Superior temporal gyrus (tissue), 1 donor: ENCODE results near the gene NUP42.

Source experiments
- DNase-seq: peaks from one replicate; pipeline ENCODE4 v3.0.0-alpha.2; 2016; ENCODE audit errors: extremely low spot score

The NUP42 gene

DNA sequence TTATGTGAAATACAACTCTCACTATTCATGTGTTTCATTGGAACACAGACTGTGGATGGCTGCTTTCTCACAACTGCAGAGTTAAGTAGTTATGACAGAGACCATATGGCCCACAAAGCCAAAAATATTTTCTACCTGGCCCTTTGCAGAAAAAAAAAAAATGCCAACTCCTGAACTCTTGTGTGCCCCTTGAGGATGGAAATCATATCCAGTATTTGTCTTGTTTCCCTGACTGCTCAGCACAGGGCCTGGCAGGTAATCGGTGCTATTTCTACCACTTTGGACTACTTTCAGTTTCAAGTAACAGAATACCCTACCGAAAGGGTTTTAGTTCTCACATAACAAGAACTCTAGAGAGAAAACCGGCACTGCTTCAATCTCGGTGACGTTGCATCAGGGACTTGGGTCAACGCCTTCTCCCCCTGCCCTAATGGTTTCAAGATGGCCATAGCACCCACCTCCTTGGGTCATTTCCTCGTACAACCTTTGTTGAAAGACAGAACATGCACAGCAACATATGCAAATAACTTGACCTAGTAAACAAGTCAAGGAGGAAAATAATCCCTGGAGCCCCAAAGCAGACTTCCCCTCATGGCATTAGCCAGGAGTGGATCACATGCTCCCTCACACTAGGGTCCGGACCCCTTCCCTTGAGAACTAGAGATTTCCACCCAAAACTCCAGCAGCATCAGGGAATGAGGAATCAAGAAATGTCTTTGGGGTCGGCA is 52.9 kb downstream of the NUP42 start:
- no peak for DNase-seq

DNA sequence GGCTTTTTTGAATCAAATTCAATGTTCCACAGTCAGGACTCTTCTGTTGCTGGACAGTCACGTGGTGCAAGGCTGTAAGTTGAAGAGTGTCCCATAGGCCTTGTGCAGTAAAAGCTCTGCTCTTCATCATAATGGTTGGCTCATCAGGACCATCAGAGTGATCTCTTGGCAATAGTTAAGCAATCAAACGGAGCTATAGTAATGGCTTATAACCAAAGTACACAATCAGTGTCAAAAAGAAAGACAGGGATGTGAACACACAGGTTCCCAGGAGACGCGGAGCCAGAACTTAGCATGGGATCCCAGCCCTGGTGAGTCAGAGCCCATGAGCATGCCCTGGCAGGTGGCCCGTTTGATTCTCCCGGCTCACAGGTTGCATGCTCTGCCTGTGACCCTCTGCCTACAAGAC is 54.0 kb downstream of the NUP42 start:
- no peak for DNase-seq

DNA sequence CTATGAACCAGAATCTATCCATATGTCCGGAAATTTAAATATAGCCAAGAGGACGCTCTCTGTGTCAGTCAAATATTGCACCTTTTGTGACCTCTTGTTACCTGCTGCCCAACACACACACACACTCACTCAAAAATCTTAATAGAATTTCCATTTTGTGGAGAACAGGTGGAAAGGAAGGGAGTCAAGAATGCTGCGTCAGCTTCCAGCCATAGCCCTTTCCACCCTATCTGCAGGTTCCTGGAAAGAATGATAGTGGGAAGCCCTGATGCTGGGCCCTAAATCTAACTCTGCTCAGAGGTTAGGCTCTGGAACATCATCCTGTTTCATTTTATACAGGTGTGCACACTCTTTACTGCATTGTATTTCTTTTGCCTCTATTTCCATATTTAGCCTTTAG is 55.2 kb downstream of the NUP42 start:
- no peak for DNase-seq

- DNase-seq: no peak
Observed at GRCh38 chr7:23238983-23239652, 57.3 kb downstream of the NUP42 start.

- DNase-seq: no peak
Observed at GRCh38 chr7:23239698-23240097, 57.9 kb downstream of the NUP42 start.

- DNase-seq: no peak
Observed at GRCh38 chr7:23242321-23242720, 60.5 kb downstream of the NUP42 start.

- DNase-seq: no peak
Observed at GRCh38 chr7:23242935-23243334, 61.1 kb downstream of the NUP42 start.

DNA sequence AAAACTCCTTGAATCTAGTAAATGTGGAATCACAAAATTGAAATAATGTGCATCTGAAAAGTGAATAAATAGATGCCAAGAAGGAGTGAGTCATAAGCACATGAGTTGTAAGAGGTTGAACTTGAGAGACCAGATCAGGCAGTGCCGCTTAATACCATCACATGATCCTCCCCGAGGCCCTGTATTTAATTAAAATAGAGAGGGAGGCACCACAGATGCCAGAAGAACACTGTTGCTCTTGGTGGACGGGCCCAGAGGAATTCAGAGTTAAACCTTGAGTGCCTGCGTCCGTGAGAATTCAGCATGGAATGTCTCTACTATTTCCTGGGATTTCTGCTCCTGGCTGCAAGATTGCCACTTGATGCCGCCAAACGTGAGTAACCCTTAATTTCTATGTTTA is 64.7 kb downstream of the NUP42 start, which contains the start of gene GPNMB:
TSS of gene GPNMB (plus strand) at position 221 of the 400 bp plus-strand sequence. CDS start at position 304, 83 bp downstream.
- no peak for DNase-seq

- no peak for DNase-seq
Observed at GRCh38 chr7:23247046-23247602, 65.3 kb downstream of the NUP42 start.

DNA sequence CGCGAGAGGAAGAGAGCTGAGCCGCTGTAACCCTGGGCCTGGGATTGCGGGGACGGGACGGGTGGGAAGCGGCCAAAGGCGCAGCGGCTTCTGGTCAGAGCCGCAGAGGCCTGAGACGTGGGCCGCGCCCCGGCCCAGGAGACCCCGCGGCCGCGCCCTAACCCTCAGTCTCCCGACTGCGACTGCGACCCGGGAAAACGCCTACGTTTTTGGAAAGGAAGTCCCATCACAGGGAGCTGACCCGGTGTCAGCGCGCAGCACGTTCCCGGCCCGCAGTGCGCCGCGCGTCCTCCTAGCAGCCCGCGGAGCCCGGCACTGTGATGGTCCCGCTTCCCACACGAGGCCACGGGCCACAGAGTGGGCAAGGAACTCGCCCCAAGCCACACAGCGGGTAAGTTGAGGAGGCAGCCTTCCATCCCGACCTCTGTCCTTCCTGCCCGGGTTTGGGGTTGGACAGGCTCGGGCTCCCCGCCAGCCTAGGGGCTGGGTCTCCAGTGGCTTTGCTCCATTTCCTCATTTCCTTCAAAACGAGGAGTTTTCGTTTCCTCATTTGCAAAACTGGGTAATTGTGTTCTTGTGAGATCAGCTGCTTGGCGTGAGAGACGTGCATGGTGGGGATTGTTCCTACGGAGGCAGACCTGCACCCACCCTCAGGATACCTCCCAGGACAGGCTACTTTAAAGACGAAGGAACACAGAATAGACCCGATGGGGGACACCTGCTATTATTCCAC is 65.9 kb downstream of the NUP42 start:
- peak; percentile 16 for DNase-seq

GRCh38 chr7:23249486-23249885 is 67.6 kb downstream of the NUP42 start:
- no peak for DNase-seq
